H1 (cell line): ENCODE data around the gene CTNS. TPM values are rescaled to one million over a fixed set of nuclear protein-coding genes. Genes with fewer than 3 reads are reported as not detected.

Experiments
- CTCF ChIA-PET: fragments of 300-600 bp; sonication (Branson Sonifier 250); formaldehyde crosslinking; loops from one replicate; lab custom pipeline; 2021; ENCODE audit not compliant: partially characterized antibody; lab: Charles Lee
- POLR2A ChIA-PET: fragments of 300-600 bp; sonication (Branson Sonifier 250); formaldehyde crosslinking; loops from one replicate; lab custom pipeline; 2021; ENCODE audit warnings: inconsistent platforms; ENCODE audit not compliant: partially characterized antibody; lab: Charles Lee
- DNase-seq, 2 experiments: peaks; one replicate each; pipeline versions ENCODE4 v3.0.0 to v3.0.0-alpha.2; 2010 to 2022; ENCODE audit warnings: low spot score in 2 of 2, low read depth in 1 of 2, mixed read lengths in 1 of 2
- FAIRE-seq: peaks from 2 replicates; lab custom pipeline; 2011; peaks lifted over from hg19 to GRCh38; lab: Jason Lieb, UNC
- H2AFZ ChIP-seq: 2 replicates; pipeline ENCODE4 v1.8.1; 2012; ENCODE audit warnings: low read length, inconsistent platforms
- H2AK5ac ChIP-seq: 2 replicates; pipeline ENCODE4 v1.6.1; 2013; ENCODE audit warnings: low read depth, low read length
- H2BK120ac ChIP-seq: replicated peaks from 2 replicates; pipeline ENCODE3; 2013; ENCODE audit warnings: low read depth, low read length, inconsistent platforms
- H2BK12ac ChIP-seq: 2 replicates; pipeline ENCODE4 v1.6.1; 2013; ENCODE audit warnings: low read depth, low read length
- H2BK15ac ChIP-seq: 2 replicates; pipeline ENCODE4 v1.6.1; 2013; ENCODE audit warnings: low read length
- H2BK20ac ChIP-seq: 2 replicates; pipeline ENCODE4 v1.6.1; 2013; ENCODE audit warnings: low read length
- H2BK5ac ChIP-seq: 2 replicates; pipeline ENCODE4 v1.6.1; 2013; ENCODE audit warnings: low read depth, low read length
- H3K14ac ChIP-seq: 2 replicates; pipeline ENCODE4 v1.6.1; 2013; ENCODE audit warnings: inconsistent platforms; ENCODE audit not compliant: insufficient read length
- H3K18ac ChIP-seq: 2 replicates; pipeline ENCODE4 v1.6.1; 2013; ENCODE audit warnings: low read length; ENCODE audit errors: extremely low read depth
- H3K23ac ChIP-seq: 2 replicates; pipeline ENCODE4 v1.6.1; 2013; ENCODE audit warnings: inconsistent platforms; ENCODE audit not compliant: insufficient read length
- H3K23me2 ChIP-seq: 2 replicates; pipeline ENCODE4 v1.6.1; 2013; ENCODE audit warnings: low read depth, low read length
- H3K27ac ChIP-seq: 2 replicates; pipeline ENCODE4 v1.6.1; 2011; ENCODE audit warnings: low read depth, low read length, inconsistent platforms
- H3K27me3 ChIP-seq, 4 experiments: replicated peaks in 1 of 4; 1 replicate in 1 of 4; 2 replicates in 3 of 4; pipeline versions ENCODE4 v1.6.1 to v1.8.1; 2011 to 2013; ENCODE audit warnings: low read length in 3 of 4, mild to moderate bottlenecking in 3 of 4, inconsistent platforms in 2 of 4, mixed read lengths in 2 of 4, moderate library complexity in 1 of 4; ENCODE audit not compliant: control insufficient read depth in 3 of 4, insufficient read depth in 3 of 4; ENCODE audit errors: extremely low read depth in 1 of 4
- H3K36me3 ChIP-seq, 4 experiments: 2 replicates each; pipeline versions ENCODE4 v1.6.1 to v1.8.1; 2011 to 2013; ENCODE audit warnings: mild to moderate bottlenecking in 4 of 4, low read length in 3 of 4, moderate library complexity in 2 of 4, control low read depth in 1 of 4, inconsistent platforms in 1 of 4; ENCODE audit not compliant: insufficient read depth in 4 of 4, control insufficient read depth in 2 of 4
- H3K4ac ChIP-seq: replicated peaks from 2 replicates; pipeline ENCODE3; 2013; ENCODE audit warnings: low read length, low read depth, mixed read lengths, inconsistent platforms; ENCODE audit not compliant: insufficient read length
- H3K4me1 ChIP-seq, 4 experiments: replicated peaks in 1 of 4; 1 replicate in 1 of 4; 2 replicates in 3 of 4; pipeline versions ENCODE4 v1.6.1 to v1.8.1; 2011 to 2013; ENCODE audit warnings: low read length in 3 of 4, inconsistent platforms in 2 of 4, mixed read lengths in 1 of 4; ENCODE audit not compliant: insufficient read depth in 4 of 4, control insufficient read depth in 3 of 4
- H3K4me2 ChIP-seq, 2 experiments: 2 replicates each; pipeline versions ENCODE4 v1.6.1 to v1.8.1; 2011 to 2013; ENCODE audit warnings: low read depth in 2 of 2, low read length in 2 of 2, control low read depth in 1 of 2, inconsistent platforms in 1 of 2, mild to moderate bottlenecking in 1 of 2; ENCODE audit not compliant: insufficient read depth in 1 of 2
- H3K4me3 ChIP-seq, 4 experiments: fragments of 200-600, 300-600 bp in 1 of 4; sonication (generic), shearing (Covaris generic), sonication (Bioruptor Twin) in 1 of 4; 2 replicates each; pipeline versions ENCODE4 v1.5.1 to v1.8.1; 2011 to 2016; ENCODE audit warnings: low read length in 4 of 4, low read depth in 3 of 4, control low read depth in 2 of 4, inconsistent platforms in 2 of 4, mild to moderate bottlenecking in 2 of 4, mixed read lengths in 1 of 4, moderate library complexity in 1 of 4; ENCODE audit not compliant: insufficient read depth in 2 of 4; ENCODE audit errors: extremely low read depth in 1 of 4
- H3K56ac ChIP-seq: replicated peaks from 2 replicates; pipeline ENCODE3; 2013; ENCODE audit warnings: low read depth, mild to moderate bottlenecking, mixed read lengths, low read length, inconsistent platforms; ENCODE audit not compliant: insufficient read length
- H3K79me1 ChIP-seq: 2 replicates; pipeline ENCODE4 v1.6.1; 2013; ENCODE audit warnings: low read depth, low read length, control low read depth
- H3K79me2 ChIP-seq, 2 experiments: 2 replicates each; pipeline versions ENCODE4 v1.6.1 to v1.8.1; 2012 to 2013; ENCODE audit warnings: low read length in 2 of 2, mild to moderate bottlenecking in 2 of 2, inconsistent platforms in 1 of 2; ENCODE audit not compliant: insufficient read depth in 2 of 2, control insufficient read depth in 1 of 2
- H3K9ac ChIP-seq, 4 experiments: replicated peaks in 1 of 4; 1 replicate in 1 of 4; 2 replicates in 3 of 4; pipeline versions ENCODE4 v1.6.1 to v1.8.1; 2011 to 2013; ENCODE audit warnings: low read depth in 3 of 4, low read length in 3 of 4, control low read depth in 2 of 4, mild to moderate bottlenecking in 2 of 4, moderate library complexity in 2 of 4, inconsistent platforms in 1 of 4; ENCODE audit errors: extremely low read depth in 1 of 4
- H3K9me3 ChIP-seq, 2 experiments: 2 replicates each; pipeline versions ENCODE4 v1.6.1 to v1.8.1; 2012 to 2013; ENCODE audit warnings: mild to moderate bottlenecking in 2 of 2, moderate library complexity in 2 of 2, control low read depth in 1 of 2, inconsistent platforms in 1 of 2, low read depth in 1 of 2, low read length in 1 of 2, mixed read lengths in 1 of 2; ENCODE audit not compliant: insufficient read depth in 2 of 2
- H4K20me1 ChIP-seq, 2 experiments: replicated peaks in 1 of 2; 2 replicates each; pipeline versions ENCODE3 to v1.8.1; 2011 to 2013; ENCODE audit warnings: inconsistent platforms in 2 of 2, low read length in 2 of 2, mild to moderate bottlenecking in 1 of 2; ENCODE audit not compliant: insufficient read depth in 2 of 2, control insufficient read depth in 1 of 2
- H4K5ac ChIP-seq: 2 replicates; pipeline ENCODE4 v1.6.1; 2013; ENCODE audit warnings: low read length, low read depth, mixed read lengths, inconsistent platforms; ENCODE audit not compliant: insufficient read length
- H4K8ac ChIP-seq: 2 replicates; pipeline ENCODE4 v1.8.0; 2013; ENCODE audit warnings: mild to moderate bottlenecking, moderate library complexity, low read length, inconsistent platforms; ENCODE audit not compliant: insufficient read depth; ENCODE audit errors: extremely low read depth
- H4K91ac ChIP-seq: replicated peaks from 2 replicates; pipeline ENCODE3; 2013; ENCODE audit warnings: low read length, mixed read lengths, inconsistent platforms; ENCODE audit not compliant: insufficient read length
- RFX5 ChIP-seq: IDR thresholded peaks from 2 replicates; pipeline ENCODE4 v1.6.1; 2011; ENCODE audit warnings: low read depth, low read length, improper control_type of control experiment, borderline replicate concordance
- WGBS, 2 experiments: shearing (Covaris generic) in 1 of 2; methylation state at CpG; one replicate each; pipeline versions ENCODE4 v1.1.6 to v1.1.7; 2013 to 2015; ENCODE audit warnings: low lambda C conversion rate in 2 of 2, mixed read lengths in 2 of 2, inconsistent platforms in 1 of 2, low coverage in 1 of 2, missing lambda C conversion rate in 1 of 2; ENCODE audit not compliant: insufficient replicate concordance in 2 of 2, insufficient coverage in 1 of 2, insufficient read length in 1 of 2; ENCODE audit errors: extremely low coverage in 1 of 2, missing lambda C conversion rate in 1 of 2; 5-methylcytosine and 5-hydroxymethylcytosine counted together
- polyA plus RNA-seq, 7 experiments: library from polyadenylated mRNA; depleted of rRNA in 3 of 7; stranded (reverse) in 5 of 7; unstranded in 2 of 7; fragments of >200 nt in 5 of 7; fragments of 200-250 nt in 2 of 7; gene quantifications; 1 replicate in 5 of 7; 2 replicates in 1 of 7; 4 replicates in 1 of 7; pipeline versions ENCODE4 v1.2.1 to v1.2.3, GENCODE V29; 2011 to 2013; ENCODE audit warnings: missing spikeins in 2 of 7, mixed read lengths in 2 of 7
- total RNA-seq: library from RNA; stranded (reverse); fragmentation: NEBNext Ultra II Directional; extraction: Animal tissue kit (Norgen Biotek cat#: 25700); gene quantifications from 2 replicates; pipeline ENCODE4 v1.2.1, GENCODE V29; 2021

The CTNS gene
- total and polyA plus RNA-seq, 2 of the 8 experiments (the other 6 are each of a cell fraction or from before 2014, with no cell fraction given) = 11.6 to 12.9 TPM

DNA sequence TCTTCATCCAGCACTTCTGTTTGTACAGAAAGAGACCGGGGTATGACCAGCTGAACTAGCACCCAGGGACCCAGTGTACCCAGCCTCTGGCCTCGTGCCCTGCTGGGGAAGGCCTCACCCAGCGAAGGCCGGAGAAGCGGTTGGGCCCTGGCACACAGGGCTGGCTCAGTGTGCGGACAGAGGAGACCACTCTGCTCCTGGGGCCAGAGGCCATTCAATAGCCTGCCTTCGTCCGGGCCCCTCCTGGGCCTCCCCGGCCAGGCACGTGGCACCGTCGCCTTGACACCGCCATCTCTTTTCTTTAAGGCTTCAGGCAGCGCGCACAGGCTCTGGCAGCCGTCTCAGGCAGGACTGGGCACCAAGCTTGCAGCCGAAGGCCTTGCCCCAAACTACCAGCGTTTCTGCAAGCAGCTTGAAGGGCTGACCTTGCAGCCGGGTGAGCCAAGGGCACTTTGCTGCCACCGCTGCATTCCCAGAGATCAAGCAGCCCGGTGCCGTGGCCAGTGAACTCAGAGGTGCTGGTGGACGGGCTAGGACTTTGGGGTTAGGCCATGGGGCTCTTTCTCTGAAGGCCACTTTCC, 23.8 kb downstream of the CTNS start:
- no peak overlapping the region for H3K14ac ChIP-seq
- no peak overlapping the region for H3K23ac ChIP-seq
- H2AK5ac ChIP-seq = no peak overlapping the region
- POLR2A ChIA-PET = interaction anchor here (0.9 to 18.4 kb wide), 8 partner anchors 3 to 55 kb away, joined by 3 to 194 read pairs (median 4); partner anchors contain the start of genes CTNS, EMC6, SHPK and TAX1BP3
- peaks cover 0 to 6% (median 2%) of the 10 kb centered on the region in 4 experiments; a peak in 4 of 8 replicates for H3K36me3 ChIP-seq
- H3K4me2 ChIP-seq = no peak overlapping the region
- 93% methylated on average over 19 of the region's 23 CpGs; no CpG with 5 or more reads in 1 of the 2 experiments for WGBS, 2 experiments
- H2AFZ ChIP-seq = no peak overlapping the region
- H2BK5ac ChIP-seq = no peak overlapping the region
- TF ChIP-seq RFX5 = no peak
- no peak overlapping the region for H4K5ac ChIP-seq
- DNase-seq = no peak
- H3K79me1 ChIP-seq = no peaks in the 10 kb centered on the region; the same call in 1 of the 2 replicates
- no peaks in the 10 kb centered on the region for H3K9me3 ChIP-seq
- no peak overlapping the region for H2BK15ac ChIP-seq
- no peak overlapping the region for H2BK12ac ChIP-seq
- no peaks in the 10 kb centered on the region for H3K79me2 ChIP-seq
- no peak overlapping the region for H4K8ac ChIP-seq
- no peak for FAIRE-seq
- H3K18ac ChIP-seq = no peak overlapping the region
- H3K27ac ChIP-seq = no peak overlapping the region
- H2BK120ac ChIP-seq = no peak overlapping the region
- H3K4ac ChIP-seq = no peak overlapping the region
- CTCF ChIA-PET = interaction anchor here (0.6 to 4.2 kb wide), 3 partner anchors 12 to 62 kb away, joined by 3 to 20 read pairs (median 8); no protein-coding TSS in a partner anchor
- no peaks in the 10 kb centered on the region for H3K27me3 ChIP-seq
- no peak overlapping the region for H3K9ac ChIP-seq
- no peak overlapping the region for H3K56ac ChIP-seq
- no peak overlapping the region for H2BK20ac ChIP-seq
- no peak overlapping the region for H4K91ac ChIP-seq
- no peaks in the 10 kb centered on the region; the same call in 1 of the 2 replicates for H3K23me2 ChIP-seq
- H4K20me1 ChIP-seq = peaks cover 4 to 6% of the 10 kb centered on the region in 2 experiments
- no peaks in the 10 kb centered on the region; a peak in 3 of 7 replicates for H3K4me1 ChIP-seq
- H3K4me3 ChIP-seq = no peak overlapping the region
